Measurements from ENCODE around the gene PIAS2.
"Not testable (repeated sequence)": the region's sequence is repeated elsewhere in the genome, so short reads cannot be mapped to it uniquely, and the experiment has no call there.

The PIAS2 gene

GRCh38 chr18:46917108-46917802, at the start of gene PIAS2, which contains the start of gene KATNAL2:
Gene PIAS2 (minus strand): TSS chr18:46917507. CDS start chr18:46917345, 162 bp downstream.
Gene KATNAL2 (plus strand): TSS chr18:46917602. CDS start chr18:46946873, 29,271 bp downstream.
- DNase-seq = peak; percentile 91

GRCh38 chr18:46966266-46966665, 49.0 kb upstream of the PIAS2 start:
- DNase-seq = not testable (repeated sequence)

GRCh38 chr18:46964579-46965293, 47.4 kb upstream of the PIAS2 start:
- not testable (repeated sequence) for DNase-seq

GRCh38 chr18:46963656-46964578, 46.6 kb upstream of the PIAS2 start:
- DNase-seq = not testable (repeated sequence)

- no peak for DNase-seq
Observed at GRCh38 chr18:46958209-46958608, 40.9 kb upstream of the PIAS2 start.

GRCh38 chr18:46953195-46953594, 35.9 kb upstream of the PIAS2 start:
- DNase-seq = no peak

- no peak for DNase-seq
Observed at GRCh38 chr18:46950064-46950656, 32.9 kb upstream of the PIAS2 start.

- DNase-seq = peak; percentile 78
Observed at GRCh38 chr18:46946656-46947282, 29.5 kb upstream of the PIAS2 start.

GRCh38 chr18:46942646-46943045, 25.3 kb upstream of the PIAS2 start:
- DNase-seq = no peak

- DNase-seq = no peak
Observed at GRCh38 chr18:46939998-46940571, 22.8 kb upstream of the PIAS2 start.

- DNase-seq = no peak
Observed at GRCh38 chr18:46939337-46939963, 22.1 kb upstream of the PIAS2 start.

GRCh38 chr18:46920653-46921052, 3.3 kb upstream of the PIAS2 start:
- no peak for DNase-seq

- DNase-seq = no peak
Observed at GRCh38 chr18:46920067-46920466, 2.8 kb upstream of the PIAS2 start.

GRCh38 chr18:46917803-46918600, 695 bp upstream of the PIAS2 start:
- DNase-seq = no peak

GRCh38 chr18:46916551-46917107, 678 bp downstream of the PIAS2 start:
- no peak for DNase-seq

- DNase-seq = no peak
Observed at GRCh38 chr18:46915800-46916550, 1.3 kb downstream of the PIAS2 start.

GRCh38 chr18:46910856-46911255, 6.5 kb downstream of the PIAS2 start:
- no peak for DNase-seq

GRCh38 chr18:46909497-46909896, 7.8 kb downstream of the PIAS2 start:
- no peak for DNase-seq

GRCh38 chr18:46903406-46903805, 13.9 kb downstream of the PIAS2 start:
- DNase-seq = no peak

Data from activated effector memory CD4-positive, alpha-beta T cell treated with anti-CD3 and anti-CD28 coated beads, Interleukin-2, amount 50 U/mL, for 16 hours (primary cell).